Prostate gland (tissue), 2 donors: Measurements from ENCODE around the gene SCG2.

Source experiments
- POLR2A ChIP-seq: fragments of 450-650 bp; IDR thresholded peaks from one replicate; pipeline ENCODE4 v1.6.1; 2016; ENCODE audit warnings: antibody characterized with exemption, mild to moderate bottlenecking
- TF ChIP-seq, protein P1 (sequence below), 4 experiments: fragments of 200-600 bp in 2 of 4; fragments of 450-650 bp in 2 of 4; sonication (generic) in 2 of 4; IDR thresholded peaks; 1 replicate in 3 of 4; 2 replicates in 1 of 4; pipeline ENCODE4 v1.5.1; 2016 to 2019; ENCODE audit warnings: antibody characterized with exemption in 4 of 4, mild to moderate bottlenecking in 2 of 4, moderate library complexity in 2 of 4

DNA sequence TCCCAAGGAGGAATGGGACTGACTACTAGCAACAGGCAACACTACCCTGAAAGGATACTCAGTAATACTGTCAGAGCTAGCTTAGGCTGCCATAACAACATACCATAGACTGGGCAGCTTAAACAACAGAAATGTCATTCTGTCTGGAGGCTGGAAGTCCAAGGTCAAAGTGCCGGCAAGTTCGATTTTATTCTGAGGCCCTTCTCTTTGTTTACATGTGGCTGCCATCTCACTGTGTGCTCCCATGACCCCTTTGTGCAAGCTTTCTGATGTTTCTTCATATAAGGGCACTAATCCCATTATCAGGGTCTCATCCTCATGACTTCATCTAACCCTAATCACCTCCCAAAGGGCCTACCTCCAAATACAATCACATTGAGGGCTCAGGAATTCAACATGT, 30.7 kb upstream of the SCG2 start:
- no peak for TF ChIP-seq POLR2A
- TF ChIP-seq, protein P1, sequence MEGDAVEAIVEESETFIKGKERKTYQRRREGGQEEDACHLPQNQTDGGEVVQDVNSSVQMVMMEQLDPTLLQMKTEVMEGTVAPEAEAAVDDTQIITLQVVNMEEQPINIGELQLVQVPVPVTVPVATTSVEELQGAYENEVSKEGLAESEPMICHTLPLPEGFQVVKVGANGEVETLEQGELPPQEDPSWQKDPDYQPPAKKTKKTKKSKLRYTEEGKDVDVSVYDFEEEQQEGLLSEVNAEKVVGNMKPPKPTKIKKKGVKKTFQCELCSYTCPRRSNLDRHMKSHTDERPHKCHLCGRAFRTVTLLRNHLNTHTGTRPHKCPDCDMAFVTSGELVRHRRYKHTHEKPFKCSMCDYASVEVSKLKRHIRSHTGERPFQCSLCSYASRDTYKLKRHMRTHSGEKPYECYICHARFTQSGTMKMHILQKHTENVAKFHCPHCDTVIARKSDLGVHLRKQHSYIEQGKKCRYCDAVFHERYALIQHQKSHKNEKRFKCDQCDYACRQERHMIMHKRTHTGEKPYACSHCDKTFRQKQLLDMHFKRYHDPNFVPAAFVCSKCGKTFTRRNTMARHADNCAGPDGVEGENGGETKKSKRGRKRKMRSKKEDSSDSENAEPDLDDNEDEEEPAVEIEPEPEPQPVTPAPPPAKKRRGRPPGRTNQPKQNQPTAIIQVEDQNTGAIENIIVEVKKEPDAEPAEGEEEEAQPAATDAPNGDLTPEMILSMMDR (IDR thresholded peaks at IDR 0.05): no peak
